Measurements from ENCODE around the gene ERCC4.
A peak's percentile ranks its signal among the peaks of the same experiment; 100 is the strongest.

- TF ChIP-seq SIN3A (IDR thresholded peaks at IDR 0.05; ENCODE audit: borderline replicate concordance, insufficient read depth, low read length), result 0 out of 2 replicates have a peak, but pooled peaks have one; percentile 17
- no peak for TF ChIP-seq TAF1 (IDR thresholded peaks at IDR 0.05; ENCODE audit: borderline replicate concordance, insufficient read depth, low read length)
- TF ChIP-seq FOXP2 (optimal IDR thresholded peaks at IDR 0.05; ENCODE audit: borderline replicate concordance, extremely low read depth, extremely low read length, insufficient read depth), result no peak
Measured at GRCh38 chr16:13997933-13998332, 78.0 kb downstream of the ERCC4 start.

All from PFSK-1 (cell line).